GM18861 (cell line): ENCODE data around the gene NAA10.

Experiments
- ATAC-seq: cut with Tn5 transposase; IDR thresholded peaks from one replicate; pipeline ENCODE4 v1.9.1; 2021; ENCODE audit not compliant: unreplicated experiment

NAA10 gene

DNA sequence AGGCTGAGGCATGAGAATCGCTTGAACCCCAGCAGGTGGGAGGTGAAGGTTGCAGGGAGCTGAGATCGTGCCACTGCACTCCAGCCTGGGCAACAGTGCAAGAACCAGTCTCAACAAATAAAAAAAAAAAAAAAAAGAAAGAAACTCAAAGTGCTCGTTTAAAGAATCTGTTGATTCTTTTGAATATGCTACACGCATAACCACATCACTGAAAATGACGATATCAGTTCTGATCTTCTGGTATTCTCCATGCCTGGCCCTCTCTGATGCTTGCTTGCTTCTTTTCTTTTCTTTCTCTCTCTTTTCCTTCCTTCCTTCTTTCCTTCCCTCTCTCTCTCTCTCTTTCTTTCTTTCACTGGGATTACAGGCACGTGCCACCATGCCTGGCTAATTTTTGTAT is 23.0 kb downstream of the NAA10 start:
- ATAC-seq: no peak

DNA sequence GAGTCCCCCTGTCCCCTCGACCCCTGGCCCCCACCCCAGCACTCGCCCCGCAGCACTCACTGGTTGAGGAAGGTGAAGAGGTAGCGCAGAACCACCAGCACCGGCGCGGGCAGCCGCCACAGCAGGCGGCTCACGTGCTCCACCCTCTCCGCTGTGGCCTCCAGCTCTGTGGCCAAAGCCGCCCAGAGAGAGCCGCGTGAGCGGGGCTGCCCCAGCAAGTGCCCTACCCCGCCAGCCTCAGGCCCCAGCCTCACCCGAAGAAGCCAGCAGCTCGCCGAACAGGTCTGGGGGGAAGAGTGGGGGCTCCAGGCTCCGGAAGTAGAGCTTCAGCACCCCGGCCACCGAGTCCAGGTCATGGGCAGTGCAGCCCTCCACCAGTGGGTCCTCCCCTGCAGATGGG is 24.4 kb downstream of the NAA10 start:
- no peak for ATAC-seq

DNA sequence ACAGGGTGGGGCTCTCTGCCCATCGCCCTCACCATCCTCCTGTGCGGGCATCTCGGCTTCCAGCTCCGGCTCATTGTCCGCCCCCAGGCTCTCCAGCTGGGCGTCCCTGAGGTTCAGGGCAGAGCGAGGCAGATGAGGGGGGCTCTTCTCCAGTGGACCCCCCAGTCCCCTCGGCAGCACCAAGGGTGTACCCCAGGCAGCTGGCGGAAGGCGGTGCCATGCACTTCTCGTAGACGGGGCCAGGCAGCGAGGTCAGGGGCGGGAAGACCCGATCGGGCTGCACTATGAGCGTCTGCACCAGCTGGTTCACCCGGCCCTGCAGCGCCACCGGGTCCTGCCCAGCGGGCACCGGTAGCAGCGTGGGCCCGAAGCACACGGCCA is 24.9 kb downstream of the NAA10 start:
- no peak for ATAC-seq

DNA sequence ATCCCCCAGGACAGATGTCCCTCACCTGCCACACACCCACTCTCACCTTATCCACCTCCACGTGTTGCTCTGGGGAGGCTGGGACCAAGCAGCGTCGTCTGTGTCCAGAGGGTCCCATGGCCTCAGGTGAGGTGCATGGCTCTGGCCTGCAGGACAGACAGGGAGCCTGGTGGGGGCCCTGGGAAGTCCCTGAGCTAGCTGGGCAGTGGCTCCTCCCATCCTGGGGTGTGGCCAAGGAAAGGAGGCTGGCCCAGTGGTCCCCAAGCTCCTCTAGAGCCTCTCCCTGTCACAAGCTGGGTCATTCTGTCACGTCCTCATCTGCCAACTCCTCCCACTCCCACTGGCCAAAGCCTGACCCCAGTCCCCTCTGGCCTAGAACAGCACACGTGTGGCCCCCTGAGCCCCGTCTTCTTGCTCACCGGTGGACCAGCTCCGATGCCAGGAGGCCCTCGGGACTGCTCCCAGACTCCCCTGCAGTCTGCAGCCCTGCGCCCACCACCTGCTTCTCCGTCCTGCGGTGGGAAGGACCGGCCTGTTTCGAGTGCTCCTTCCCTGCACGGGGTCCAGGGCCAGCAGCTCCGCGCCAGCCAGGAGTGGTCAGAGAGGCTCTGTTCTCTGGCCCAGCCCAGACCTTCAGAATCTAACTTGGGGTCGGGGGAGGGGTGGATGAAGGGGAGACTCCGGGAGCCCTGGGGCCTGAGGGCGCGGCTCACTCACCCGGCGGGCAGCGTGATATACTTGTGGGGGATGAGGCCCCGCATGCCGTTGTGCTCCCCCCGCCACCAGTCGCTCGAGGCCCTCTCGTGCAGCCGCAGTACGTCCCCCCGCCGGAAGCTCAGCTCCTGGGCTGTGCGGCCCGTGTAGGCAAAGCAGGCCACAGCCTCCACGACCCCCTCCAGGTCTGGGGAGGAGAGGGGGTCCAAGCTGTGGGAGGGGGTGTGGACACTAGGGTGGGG is 25.5 kb downstream of the NAA10 start:
- ATAC-seq: no peak

DNA sequence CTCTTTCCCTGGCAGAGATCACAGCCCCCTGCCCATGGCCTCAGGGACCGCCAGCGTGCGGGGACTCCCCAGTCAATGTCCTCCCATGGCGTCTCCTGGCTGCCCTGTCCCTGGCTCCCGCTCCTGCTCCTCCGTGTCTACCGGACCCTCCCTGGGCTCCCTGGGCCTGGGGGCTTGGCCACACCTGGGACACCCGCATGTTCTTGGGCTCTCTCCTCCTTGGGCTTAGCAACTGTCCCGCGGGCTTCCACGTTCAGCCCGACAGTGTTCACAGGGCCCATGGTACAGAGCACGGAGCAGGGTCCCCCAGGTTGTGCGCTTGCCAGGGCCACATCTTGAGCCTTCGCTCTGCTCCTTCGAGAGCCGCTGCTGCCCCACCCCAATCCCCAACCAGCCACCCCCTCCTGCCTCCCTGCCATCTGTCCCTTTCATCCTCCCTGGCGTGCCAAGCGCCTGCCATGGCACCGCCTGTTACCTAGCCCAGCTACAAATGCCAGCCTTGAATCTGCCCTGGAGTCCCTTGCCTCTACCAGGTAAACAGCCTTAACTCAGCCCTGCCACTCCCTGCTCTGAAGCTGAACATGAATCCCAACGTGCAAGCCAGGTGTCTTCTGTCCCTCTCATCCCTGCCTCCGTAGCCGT is 26.5 kb downstream of the NAA10 start:
- no peak for ATAC-seq

DNA sequence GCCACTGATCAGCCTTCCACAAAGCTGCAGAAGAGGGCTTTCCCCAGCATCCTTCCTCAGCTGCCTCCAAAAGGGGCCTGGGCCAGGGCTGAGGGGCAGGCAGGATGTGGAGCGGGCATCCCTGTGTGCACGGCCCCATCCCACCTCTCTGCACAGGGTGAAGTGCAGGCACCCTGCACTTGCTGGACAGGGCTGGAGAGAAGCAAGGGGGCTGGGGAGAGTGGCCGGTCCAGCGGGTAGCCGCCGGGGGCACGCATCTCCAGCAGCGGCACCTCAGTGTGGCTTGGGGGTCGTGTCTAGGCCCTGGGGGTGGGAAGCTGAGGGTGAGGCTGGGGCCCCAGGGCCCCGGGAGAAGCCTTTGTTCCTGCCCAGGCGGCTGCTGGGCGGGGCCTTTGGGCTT is 27.4 kb downstream of the NAA10 start:
- no peak for ATAC-seq

DNA sequence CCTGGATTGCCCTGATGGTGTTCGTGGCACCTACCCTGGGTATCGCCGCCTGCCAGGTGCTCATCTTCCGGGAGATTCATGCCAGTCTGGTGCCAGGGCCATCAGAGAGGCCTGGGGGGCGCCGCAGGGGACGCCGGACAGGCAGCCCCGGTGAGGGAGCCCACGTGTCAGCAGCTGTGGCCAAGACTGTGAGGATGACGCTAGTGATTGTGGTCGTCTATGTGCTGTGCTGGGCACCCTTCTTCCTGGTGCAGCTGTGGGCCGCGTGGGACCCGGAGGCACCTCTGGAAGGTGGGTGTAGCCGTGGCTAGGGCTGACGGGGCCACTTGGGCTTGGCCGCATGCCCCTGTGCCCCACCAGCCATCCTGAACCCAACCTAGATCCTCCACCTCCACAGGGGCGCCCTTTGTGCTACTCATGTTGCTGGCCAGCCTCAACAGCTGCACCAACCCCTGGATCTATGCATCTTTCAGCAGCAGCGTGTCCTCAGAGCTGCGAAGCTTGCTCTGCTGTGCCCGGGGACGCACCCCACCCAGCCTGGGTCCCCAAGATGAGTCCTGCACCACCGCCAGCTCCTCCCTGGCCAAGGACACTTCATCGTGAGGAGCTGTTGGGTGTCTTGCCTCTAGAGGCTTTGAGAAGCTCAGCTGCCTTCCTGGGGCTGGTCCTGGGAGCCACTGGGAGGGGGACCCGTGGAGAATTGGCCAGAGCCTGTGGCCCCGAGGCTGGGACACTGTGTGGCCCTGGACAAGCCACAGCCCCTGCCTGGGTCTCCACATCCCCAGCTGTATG is 28.5 kb downstream of the NAA10 start:
- no peak for ATAC-seq

DNA sequence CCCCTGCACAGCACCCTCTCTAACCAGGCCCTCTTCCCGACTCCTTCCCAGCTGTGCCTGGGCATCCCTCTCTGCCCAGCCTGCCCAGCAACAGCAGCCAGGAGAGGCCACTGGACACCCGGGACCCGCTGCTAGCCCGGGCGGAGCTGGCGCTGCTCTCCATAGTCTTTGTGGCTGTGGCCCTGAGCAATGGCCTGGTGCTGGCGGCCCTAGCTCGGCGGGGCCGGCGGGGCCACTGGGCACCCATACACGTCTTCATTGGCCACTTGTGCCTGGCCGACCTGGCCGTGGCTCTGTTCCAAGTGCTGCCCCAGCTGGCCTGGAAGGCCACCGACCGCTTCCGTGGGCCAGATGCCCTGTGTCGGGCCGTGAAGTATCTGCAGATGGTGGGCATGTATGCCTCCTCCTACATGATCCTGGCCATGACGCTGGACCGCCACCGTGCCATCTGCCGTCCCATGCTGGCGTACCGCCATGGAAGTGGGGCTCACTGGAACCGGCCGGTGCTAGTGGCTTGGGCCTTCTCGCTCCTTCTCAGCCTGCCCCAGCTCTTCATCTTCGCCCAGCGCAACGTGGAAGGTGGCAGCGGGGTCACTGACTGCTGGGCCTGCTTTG is 29.2 kb downstream of the NAA10 start:
- ATAC-seq: no peak

DNA sequence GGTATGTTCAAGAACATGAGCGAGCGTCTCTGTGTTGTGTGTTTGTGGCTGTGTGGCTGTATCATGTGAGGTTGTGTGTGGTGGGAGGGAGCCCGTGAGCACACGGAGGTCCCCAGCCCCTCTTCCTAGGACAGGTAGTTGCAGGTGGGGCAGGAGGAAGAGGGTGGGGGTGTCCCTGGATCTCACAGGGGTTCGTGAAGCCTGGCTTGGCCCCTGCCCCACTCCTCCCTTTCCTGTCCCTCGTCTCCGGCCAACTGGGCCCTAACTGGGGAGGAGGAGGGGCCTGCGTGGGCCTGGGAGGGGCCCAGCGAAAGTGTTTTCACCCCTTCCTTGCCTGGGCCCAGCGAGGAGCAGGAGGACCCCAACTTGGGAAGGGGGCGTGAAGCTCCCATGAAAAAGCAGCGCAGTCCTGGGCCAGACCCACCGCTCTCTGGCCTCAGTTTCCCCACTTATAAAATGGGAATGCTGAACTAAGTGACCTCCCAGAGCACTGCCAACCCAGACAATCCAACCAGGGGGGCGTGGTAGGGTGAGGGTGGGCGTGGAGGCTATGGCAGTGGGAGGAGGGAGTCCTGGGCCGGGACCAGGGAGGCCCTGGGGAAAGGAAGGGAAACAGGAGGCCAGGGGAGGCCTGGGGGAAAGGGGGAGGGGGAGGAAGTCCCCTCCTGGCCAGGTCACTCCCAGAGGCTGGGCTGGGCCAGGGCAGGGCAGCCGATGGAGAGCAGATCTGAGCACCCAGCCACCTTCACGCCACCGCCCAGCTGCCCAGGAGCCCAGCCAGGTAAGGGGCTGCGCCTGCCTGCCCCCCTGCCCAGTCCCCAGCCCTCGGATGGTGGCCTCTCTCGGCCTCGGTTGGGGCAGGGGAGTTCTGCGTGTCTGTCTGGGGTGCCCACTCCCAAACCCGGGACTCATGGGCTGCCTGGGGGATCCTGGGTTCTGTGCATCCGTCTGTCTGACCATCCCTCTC is 30.6 kb downstream of the NAA10 start, which contains the start of gene AVPR2:
TSS of gene AVPR2 (plus strand) at position 683 of the 967 bp plus-strand sequence. CDS start 473 bp downstream, outside the sequence.
- ATAC-seq: no peak

DNA sequence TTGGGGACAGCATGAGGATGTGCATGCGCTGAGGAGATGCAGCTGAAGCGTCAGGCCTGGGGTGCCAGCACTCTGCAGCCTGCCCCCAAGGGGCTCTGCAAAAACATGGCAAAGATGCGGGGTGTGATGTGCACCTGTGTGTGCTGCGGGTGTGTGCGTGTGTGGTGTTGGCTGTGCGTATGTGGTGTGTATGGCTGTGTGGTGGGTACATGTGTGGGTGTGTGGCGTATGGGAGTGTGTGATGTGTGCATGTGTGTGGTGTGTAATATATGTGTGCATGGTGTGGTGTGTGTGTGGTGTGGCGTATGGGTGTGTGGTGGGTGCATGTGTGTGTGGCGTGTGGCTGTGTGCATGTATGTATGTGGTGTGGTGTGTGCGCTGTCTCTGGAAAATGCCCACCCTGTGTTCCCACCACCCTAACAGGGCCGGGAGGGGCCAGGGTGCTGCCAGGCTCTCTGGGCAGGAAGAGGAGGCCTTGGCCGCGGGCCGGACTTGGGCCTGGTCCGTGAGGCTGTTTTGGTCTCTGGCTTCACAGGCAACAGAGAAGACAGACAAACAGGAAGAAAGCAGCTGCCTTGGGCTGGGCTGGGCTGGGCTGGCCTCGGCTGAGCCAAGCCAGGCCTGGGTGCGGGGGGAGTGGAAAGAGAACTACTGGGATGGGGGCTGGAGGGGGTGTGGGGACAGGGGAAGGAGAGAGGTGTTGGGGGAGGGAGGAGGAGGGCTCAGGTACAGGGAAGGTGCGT is 31.4 kb downstream of the NAA10 start:
- ATAC-seq: no peak

DNA sequence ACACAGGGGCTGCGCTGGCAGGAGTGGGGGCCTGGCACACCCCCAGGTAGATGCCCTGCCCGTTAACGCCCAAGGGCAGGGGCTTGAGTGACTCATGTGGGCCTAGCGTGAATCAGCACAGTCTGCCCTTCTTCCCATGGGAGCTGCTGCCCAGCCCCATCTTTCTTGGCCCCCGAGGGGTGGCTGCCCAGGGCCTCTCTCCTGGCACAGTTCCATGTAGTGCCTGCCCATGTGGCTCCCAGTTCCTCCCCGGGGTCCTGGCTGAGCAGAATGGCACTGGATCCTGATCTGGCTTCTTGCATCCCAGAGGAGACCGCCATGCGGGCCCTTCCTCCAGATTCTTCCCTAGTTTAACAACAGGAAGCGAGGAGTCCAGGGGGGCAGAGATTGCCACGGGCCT is 32.5 kb downstream of the NAA10 start:
- ATAC-seq: no peak

DNA sequence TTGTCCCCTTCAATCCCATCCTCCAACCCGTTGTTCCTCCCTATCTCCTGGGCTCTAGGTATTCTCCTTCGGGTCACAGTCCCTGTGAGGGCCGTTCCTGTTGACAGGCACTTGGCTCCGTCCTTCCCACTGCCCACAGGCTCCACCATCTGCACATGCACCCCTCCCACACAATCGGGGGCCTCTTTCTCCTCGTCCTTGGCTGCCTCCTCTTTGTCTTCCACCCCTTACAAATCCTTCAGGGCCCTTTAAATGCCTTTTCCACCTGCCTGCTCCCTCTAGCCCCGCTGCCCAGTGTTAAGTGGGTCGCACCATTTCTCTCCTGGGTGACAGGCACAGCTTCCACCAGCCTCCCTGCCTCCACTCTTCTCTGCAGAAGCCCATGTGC is 33.1 kb downstream of the NAA10 start:
- no peak for ATAC-seq

DNA sequence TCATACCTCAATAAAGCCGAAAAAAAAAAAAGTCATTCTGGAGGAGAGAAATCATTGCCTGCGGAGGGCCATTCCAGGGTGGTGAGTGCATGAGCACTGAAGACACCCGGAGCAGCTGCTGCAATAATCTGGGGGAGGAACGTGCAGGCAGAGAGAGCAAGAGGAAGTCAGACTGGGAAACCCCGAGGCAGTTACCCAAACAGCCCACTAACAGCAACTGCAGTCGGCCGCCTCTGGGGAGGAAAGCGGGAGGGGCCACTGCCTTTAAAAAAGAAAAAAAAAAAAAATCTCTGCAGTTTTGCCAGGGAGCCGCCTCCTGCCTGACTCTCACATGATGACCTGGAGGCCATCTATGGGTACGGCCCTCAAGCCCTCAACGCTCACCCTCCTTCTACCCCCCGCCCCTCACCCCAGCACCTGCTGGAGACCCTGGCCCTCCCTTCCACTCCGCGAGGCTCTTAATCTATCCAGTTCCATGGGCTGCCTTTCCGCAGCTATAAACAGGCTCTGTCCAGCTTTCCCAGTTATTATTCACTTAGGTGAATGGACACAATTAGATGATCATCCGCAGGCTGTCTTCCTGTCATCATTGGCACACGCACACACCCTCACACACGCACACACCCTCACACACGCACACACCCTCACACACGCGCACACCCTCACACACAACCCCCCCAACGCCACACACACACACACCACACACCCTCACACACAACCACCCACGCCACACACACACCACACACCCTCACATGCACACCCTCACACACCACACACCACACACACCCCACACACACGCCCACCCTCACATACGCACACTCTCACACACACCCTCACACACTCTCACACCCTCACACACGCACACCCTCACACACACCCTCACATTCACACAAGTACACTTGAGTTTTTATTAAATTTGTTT is 33.7 kb downstream of the NAA10 start:
- ATAC-seq: peak; percentile 69

DNA sequence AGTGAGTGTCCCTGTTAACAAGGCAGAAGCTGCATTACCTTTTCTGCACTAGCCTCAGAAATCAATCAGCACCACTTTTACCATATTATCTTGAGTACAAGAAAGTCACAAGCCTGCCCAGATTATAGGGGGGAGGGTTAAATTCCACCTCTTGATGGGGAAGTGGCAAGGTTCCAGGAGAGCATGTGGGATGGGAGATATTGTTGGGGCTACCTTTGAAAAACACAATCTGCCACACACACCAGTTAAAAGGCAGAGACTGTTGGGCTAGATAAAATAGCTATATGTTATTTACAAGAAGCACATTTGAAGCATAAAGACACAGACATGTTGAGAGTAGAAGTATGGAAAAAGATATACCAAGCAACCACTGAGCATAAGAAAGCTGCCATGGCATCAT is 36.9 kb downstream of the NAA10 start:
- no peak for ATAC-seq

DNA sequence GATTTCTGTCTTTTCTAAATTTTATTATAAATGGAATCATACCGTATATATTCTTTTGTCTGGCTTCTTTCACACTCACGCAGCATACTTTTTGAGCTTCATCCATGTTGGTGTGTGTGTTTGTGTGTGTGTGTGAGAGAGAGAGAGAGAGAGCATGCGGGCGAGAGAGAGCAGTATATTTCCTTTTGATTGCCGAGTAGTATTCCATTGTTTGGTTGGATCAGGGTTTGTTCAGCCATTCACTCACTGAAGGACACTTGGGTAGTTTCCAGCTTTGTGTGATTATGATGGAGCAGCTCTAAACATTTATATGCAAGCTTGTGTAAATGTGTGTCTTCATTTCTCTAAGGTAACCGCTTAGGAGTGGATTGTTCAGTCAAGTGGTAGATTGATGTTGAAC is 45.7 kb downstream of the NAA10 start:
- ATAC-seq: no peak

DNA sequence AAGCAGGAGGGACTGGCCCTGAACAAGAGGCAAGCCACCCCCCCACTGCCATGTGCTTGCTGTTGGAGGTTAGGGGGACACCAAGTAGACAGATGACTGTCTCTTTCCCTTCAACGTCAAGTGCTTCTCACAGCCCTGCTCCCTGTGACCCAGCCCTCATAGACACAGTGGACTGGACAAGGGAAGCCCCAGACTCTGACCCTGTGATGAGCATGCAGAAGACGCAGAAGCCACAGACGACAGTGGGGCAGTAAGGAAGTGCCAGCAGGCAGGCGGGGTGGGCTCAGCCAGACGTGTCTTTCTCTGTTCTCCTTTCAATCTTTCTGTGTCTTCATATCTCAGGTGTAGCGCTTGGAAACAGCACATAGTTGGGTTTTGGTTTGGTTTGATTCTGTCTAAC is 46.5 kb downstream of the NAA10 start:
- ATAC-seq: peak; percentile 52

DNA sequence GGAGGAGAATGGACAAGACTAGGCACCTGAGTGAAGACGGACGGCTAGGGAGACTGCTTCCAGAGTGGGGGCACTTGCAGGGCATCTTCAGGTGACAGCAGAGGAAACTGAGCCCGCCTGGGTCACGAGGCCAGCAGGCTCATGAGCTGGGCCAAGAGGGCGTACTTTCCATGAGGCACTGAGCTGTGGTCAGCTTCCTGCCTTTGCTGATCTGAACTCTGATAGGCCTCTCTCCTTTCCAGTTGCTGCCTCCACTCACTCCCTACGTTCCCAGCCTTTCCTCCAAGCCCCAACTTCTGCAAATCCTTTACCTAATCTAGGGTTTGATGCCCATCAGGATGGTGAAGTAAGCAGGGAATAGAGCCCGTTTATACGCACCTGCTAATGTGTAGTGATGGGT is 47.5 kb downstream of the NAA10 start:
- ATAC-seq: no peak

DNA sequence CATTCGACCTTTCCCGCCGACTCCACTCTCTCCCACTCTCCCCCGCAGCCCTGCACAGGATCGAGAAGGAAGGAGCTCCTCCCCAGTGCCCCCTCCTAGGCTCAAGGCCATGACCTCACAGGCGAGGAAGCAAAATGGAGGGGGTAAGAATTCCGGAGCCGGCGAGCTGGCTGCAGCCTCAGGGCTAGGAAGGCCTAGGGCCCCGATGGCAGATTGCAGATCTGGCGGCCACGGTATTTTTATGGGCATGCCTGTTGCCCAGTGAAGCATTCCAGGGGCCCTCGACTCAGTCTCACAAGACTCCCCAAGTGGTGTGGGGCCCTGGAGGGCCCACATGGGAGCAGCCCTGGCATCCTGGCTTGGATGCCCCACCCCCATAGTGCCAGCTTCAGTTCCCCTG is 47.9 kb downstream of the NAA10 start:
- ATAC-seq: no peak
